A549 (cell line): Measurements from ENCODE around the gene MFAP4. TPM values are rescaled to one million over a fixed set of nuclear protein-coding genes. Genes with fewer than 3 reads are reported as not detected.

ENCODE experiments used
- ATAC-seq, 2 experiments: fragments of 200-7000 bp in 1 of 2; fragments of >200 bp in 1 of 2; cut with Nextera tagmentation in 1 of 2; cut with Tn5 transposase in 1 of 2; 3 replicates each; pipeline versions ENCODE4 v1.8.0 to v1.9.1; 2018 to 2020; ENCODE audit warnings: mild to moderate bottlenecking in 1 of 2, moderate library complexity in 1 of 2
- CTCF ChIA-PET: fragments of 300-600 bp; sonication (Branson Sonifier 250); formaldehyde crosslinking; extraction: SDS; loops from one replicate; lab custom pipeline; 2021; ENCODE audit warnings: antibody characterized with exemption, inconsistent platforms; lab: Yijun Ruan, JAX
- POLR2A ChIA-PET: fragments of 350-600 bp; formaldehyde crosslinking; extraction: SDS; loops from one replicate; lab custom pipeline; 2021; ENCODE audit warnings: antibody characterized with exemption, inconsistent platforms; lab: Yijun Ruan, JAX
- DNase-seq, 2 experiments: peaks; one replicate each; pipeline versions ENCODE4 v3.0.0 to v3.0.0-alpha.2; 2011 to 2016; ENCODE audit warnings: low read depth in 1 of 2, low spot score in 1 of 2
- FAIRE-seq: peaks from 2 replicates; lab custom pipeline; 2011; peaks lifted over from hg19 to GRCh38; lab: Jason Lieb, UNC
- H3K27ac ChIP-seq, 2 experiments: fragments of >200 bp; sonication (Bioruptor Twin); formaldehyde crosslinking; 3 replicates each; pipeline ENCODE4 v1.5.1; 2016 to 2017
- H3K4me1 ChIP-seq: fragments of >200 bp; sonication (Bioruptor Twin); formaldehyde crosslinking; 3 replicates; pipeline ENCODE4 v1.6.1; 2016
- H3K4me2 ChIP-seq: fragments of >200 bp; sonication (Bioruptor Twin); formaldehyde crosslinking; 3 replicates; pipeline ENCODE4 v1.6.1; 2016
- H3K4me3 ChIP-seq: fragments of >200 bp; sonication (Bioruptor Twin); formaldehyde crosslinking; 3 replicates; pipeline ENCODE4 v1.5.1; 2016
- H3K9me3 ChIP-seq: fragments of >200 bp; sonication (Bioruptor Twin); formaldehyde crosslinking; 3 replicates; pipeline ENCODE4 v1.6.1; 2016
- CBX8 ChIP-seq: fragments of 200-600 bp; sonication (generic); IDR thresholded peaks from 2 replicates; pipeline ENCODE4 v1.6.1; 2016
- CHD2 ChIP-seq: fragments of 150-350 bp; IDR thresholded peaks from 2 replicates; pipeline ENCODE4 v1.6.1; 2014; ENCODE audit warnings: low read length; ENCODE audit not compliant: partially characterized antibody
- FOSL2 ChIP-seq, 2 experiments: fragments of 450-650 bp in 1 of 2; fragments of >200 bp in 1 of 2; sonication (Bioruptor Twin) in 1 of 2; formaldehyde crosslinking; IDR thresholded peaks; 2 replicates each; pipeline versions ENCODE4 v1.5.0 to v1.6.1; 2016 to 2020; ENCODE audit warnings: mild to moderate bottlenecking in 1 of 2, moderate library complexity in 1 of 2
- MAFK ChIP-seq: fragments of 450-650 bp; IDR thresholded peaks from 2 replicates; pipeline ENCODE4 v1.6.1; 2014; ENCODE audit not compliant: partially characterized antibody
- MYC ChIP-seq: IDR thresholded peaks from 2 replicates; pipeline ENCODE4 v1.6.1; 2012; ENCODE audit warnings: mild to moderate bottlenecking, inconsistent platforms, low read length, improper control_type of control experiment, borderline replicate concordance
- REST ChIP-seq: fragments of 200-600 bp; sonication (generic); IDR thresholded peaks from 2 replicates; pipeline ENCODE4 v1.6.1; 2016; ENCODE audit warnings: antibody characterized with exemption, mild to moderate bottlenecking, moderate library complexity
- WGBS: methylation state at CpG from one replicate; pipeline ENCODE4 v1.1.6; 2017; ENCODE audit errors: missing lambda C conversion rate; 5-methylcytosine and 5-hydroxymethylcytosine counted together
- polyA plus RNA-seq, 4 experiments: library from polyadenylated mRNA; depleted of rRNA in 3 of 4; stranded (reverse); fragments of >200 nt; fragmentation: RNase III in 1 of 4; extraction: RNeasy Plus Mini Kit Qiagen cat#74134 plus additional on column Dnase treatment in 1 of 4; gene quantifications; 2 replicates in 3 of 4; 3 replicates in 1 of 4; pipeline ENCODE4 v1.2.3, GENCODE V29; 2011 to 2017
- small RNA-seq, 6 experiments: library from RNA; depleted of rRNA; stranded (forward); fragments of <200 nt; gene quantifications; one replicate each; pipeline ENCODE3, GENCODE V24; 2012

The MFAP4 gene
- polyA plus RNA-seq, 2 of the 4 experiments (the other 2 are of a cell fraction) = 0.13 TPM; not detected in 1

- no peak for TF ChIP-seq REST
- TF ChIP-seq MYC = no peak
- no peak for TF ChIP-seq FOSL2 (IDR thresholded peaks at IDR 0.05)
- TF ChIP-seq FOSL2 (CRISPR knock-in tag; IDR thresholded peaks at IDR 0.05) = no peak
- no peak for TF ChIP-seq CHD2
- TF ChIP-seq, all 56 proteins: peak for 0
Measured at GRCh38 chr17:19334331-19334730, 52.7 kb downstream of the MFAP4 start (continued).

- ChIA-PET POLR2A (interaction anchor here (1.0 kb wide), 1 partner anchor 9 kb away, joined by 3 read pairs; no protein-coding TSS in a partner anchor), CTCF (interaction anchor here (0.6 to 3.2 kb wide), 4 partner anchors 17 to 113 kb away, joined by 3 to 20 read pairs (median 4); partner anchors contain the start of gene B9D1)
- H3K9me3 ChIP-seq = no peaks in the 10 kb centered on the region
- WGBS = 88% methylated on average over 7 of the region's 12 CpGs
- no peak overlapping the region for H3K27ac ChIP-seq
- H3K4me1 ChIP-seq = peaks cover 11% of the 10 kb centered on the region; the same call in 2 of the 3 replicates
- H3K4me2 ChIP-seq = no peak overlapping the region
- ATAC-seq (no peak), FAIRE-seq (no peak), DNase-seq (no peak)
- TF ChIP-seq MAFK = peak; percentile 66
- TF ChIP-seq CBX8 = no peak
- H3K4me3 ChIP-seq = no peak overlapping the region
Measured at GRCh38 chr17:19333736-19334290, 53.2 kb downstream of the MFAP4 start.

Small RNA genes lying within 50 kb of the gene (small RNA-seq; reads per million reads assigned to genes)
- 0.29 to 30.6 (median 17.6) reads per million in 6 experiments for gene MIR1180
- gene RF00537 = 0 reads per million in 6 experiments

Other genes starting within 250 kb of the MFAP4 start
- gene EPN2, start 149.8 kb downstream of the MFAP4 start, polyA plus RNA-seq (2011; rRNA removed) = 32.7 and 33.8 TPM in 2 replicates
- 30.5 to 33.0 TPM (median 32.1 TPM) in 3 replicates for gene EPN2, start 149.8 kb downstream of the MFAP4 start, polyA plus RNA-seq (2017; fragmentation: RNase III; extraction: RNeasy Plus Mini Kit Qiagen cat#74134 plus additional on column Dnase treatment)
- gene B9D1, start 24.5 kb downstream of the MFAP4 start, polyA plus RNA-seq (2011; rRNA removed) = 60.6 and 65.6 TPM in 2 replicates
- gene B9D1, start 24.5 kb downstream of the MFAP4 start, polyA plus RNA-seq (2017; fragmentation: RNase III; extraction: RNeasy Plus Mini Kit Qiagen cat#74134 plus additional on column Dnase treatment) = 47.6 to 59.4 TPM (median 48.2 TPM) in 3 replicates
- gene MAPK7, start 8.7 kb downstream of the MFAP4 start, polyA plus RNA-seq (2011; rRNA removed) = 7.2 and 10.4 TPM in 2 replicates
- gene MAPK7, start 8.7 kb downstream of the MFAP4 start, polyA plus RNA-seq (2017; fragmentation: RNase III; extraction: RNeasy Plus Mini Kit Qiagen cat#74134 plus additional on column Dnase treatment) = 20.1 to 25.8 TPM (median 23.3 TPM) in 3 replicates
- 0.27 and 0.65 TPM in 2 replicates for gene RNF112, start 24.0 kb upstream of the MFAP4 start, polyA plus RNA-seq (2011; rRNA removed)
- gene RNF112, start 24.0 kb upstream of the MFAP4 start, polyA plus RNA-seq (2017; fragmentation: RNase III; extraction: RNeasy Plus Mini Kit Qiagen cat#74134 plus additional on column Dnase treatment) = 0.66 to 2.7 TPM (median 1.4 TPM) in 3 replicates
- gene SLC47A1, start 146.7 kb upstream of the MFAP4 start, polyA plus RNA-seq (2011; rRNA removed) = 21.1 and 35.1 TPM in 2 replicates
- gene SLC47A1, start 146.7 kb upstream of the MFAP4 start, polyA plus RNA-seq (2017; fragmentation: RNase III; extraction: RNeasy Plus Mini Kit Qiagen cat#74134 plus additional on column Dnase treatment) = 20.4 to 24.6 TPM (median 24.2 TPM) in 3 replicates